Body of pancreas (tissue), 4 donors: Measurements from ENCODE around the gene EGFLAM. TPM values are rescaled to one million over a fixed set of nuclear protein-coding genes. Genes with fewer than 3 reads are reported as not detected.

Source experiments
- ATAC-seq: fragments of 150-250 bp; one replicate; pipeline ENCODE4 v1.9.1; 2016
- DNase-seq, 4 donors: peaks; one replicate each; pipeline ENCODE4 v3.0.0-alpha.2; 2019
- H3K27ac ChIP-seq, 4 donors: fragments of 200-600 bp; sonication (generic); 1 replicate in 3 of 4; 2 replicates in 1 of 4; pipeline versions ENCODE4 v1.5.1 to v1.6.1; 2016 to 2019; ENCODE audit warnings: mild to moderate bottlenecking in 1 of 4, mixed read lengths in 1 of 4, moderate library complexity in 1 of 4
- H3K27me3 ChIP-seq, 2 donors: fragments of 200-600 bp; sonication (generic); one replicate each; pipeline ENCODE4 v1.6.0; 2016; ENCODE audit warnings: mild to moderate bottlenecking in 1 of 2
- H3K36me3 ChIP-seq, 2 donors: fragments of 200-600 bp; sonication (generic); replicated peaks in 1 of 2; 2 replicates each; pipeline ENCODE4 v1.5.1; 2016; ENCODE audit warnings: low read depth in 2 of 2; ENCODE audit not compliant: insufficient read depth in 1 of 2
- H3K4me1 ChIP-seq: fragments of 200-600 bp; sonication (generic); one replicate; pipeline ENCODE4 v1.6.0; 2016
- H3K4me3 ChIP-seq, 2 donors: fragments of 200-600 bp; sonication (generic); 1 replicate in 1 of 2; 2 replicates in 1 of 2; pipeline ENCODE4 v1.5.1; 2016 to 2019
- H3K9me3 ChIP-seq, 3 donors: fragments of 200-600 bp; sonication (generic); 1 replicate in 2 of 3; 2 replicates in 1 of 3; pipeline ENCODE4 v1.5.1; 2016
- CTCF ChIP-seq, 7 experiments: fragments of 450-650 bp in 4 of 7; fragments of 200-600 bp in 3 of 7; sonication (generic) in 3 of 7; IDR thresholded peaks; one replicate each; pipeline ENCODE4 v1.5.1; 2016 to 2019; ENCODE audit warnings: antibody characterized with exemption in 7 of 7
- POLR2A ChIP-seq, 3 donors: fragments of 450-650 bp; IDR thresholded peaks; one replicate each; pipeline ENCODE4 v1.6.1; 2016; ENCODE audit warnings: antibody characterized with exemption in 3 of 3, mild to moderate bottlenecking in 2 of 3
- WGBS, 2 donors: methylation state at CpG; one replicate each; pipeline ENCODE4 v1.1.5; 2017; 5-methylcytosine and 5-hydroxymethylcytosine counted together
- intact Hi-C: fragments of 100-400 bp; cut with DNase I; formaldehyde crosslinking; loops from one replicate; pipeline ENCODE4 v1.15.1; 2023
- total RNA-seq, 2 donors: library from RNA; depleted of rRNA; stranded (reverse); fragments of >200 nt; gene quantifications; one replicate each; pipeline ENCODE4 v1.1.0, GENCODE V29; 2016

Gene EGFLAM
- total RNA-seq, 2 donors from 2014 or later: 0.26 to 4.6 TPM

GRCh38 chr5:38250763-38251448 lies 7.5 kb upstream of the EGFLAM start:
- no peak overlapping the region for H3K27ac ChIP-seq
- ATAC-seq (no peak), DNase-seq (no peak)
- H3K4me1 ChIP-seq: no peaks in the 10 kb centered on the region
- intact Hi-C loops: no loop called here
- H3K4me3 ChIP-seq: no peak overlapping the region
- WGBS, 2 donors: 61 to 65% methylated on average over 8 of the region's 8 CpGs
- no peak for TF ChIP-seq CTCF (IDR thresholded peaks at IDR 0.05)
- TF ChIP-seq POLR2A (IDR thresholded peaks at IDR 0.05): no peak
- no peaks in the 10 kb centered on the region for H3K27me3 ChIP-seq
- no peaks in the 10 kb centered on the region for H3K36me3 ChIP-seq
- no peaks in the 10 kb centered on the region for H3K9me3 ChIP-seq

GRCh38 chr5:38253759-38254158 lies 4.6 kb upstream of the EGFLAM start:
- TF ChIP-seq POLR2A (IDR thresholded peaks at IDR 0.05): no peak
- TF ChIP-seq CTCF (IDR thresholded peaks at IDR 0.05): no peak
- H3K27me3 ChIP-seq: peaks cover 0 to 21% of the 10 kb centered on the region in 2 donors
- H3K36me3 ChIP-seq: no peaks in the 10 kb centered on the region
- peaks cover 17% of the 10 kb centered on the region for H3K4me1 ChIP-seq
- no peaks in the 10 kb centered on the region for H3K9me3 ChIP-seq
- no peak overlapping the region for H3K4me3 ChIP-seq
- intact Hi-C loops: no loop called here
- no peak overlapping the region for H3K27ac ChIP-seq
- ATAC-seq: no peak
- DNase-seq: no peak
- 38 to 59% methylated on average over 1 of the region's 1 CpG for WGBS, 2 donors

GRCh38 chr5:38257308-38258041 lies 884 bp upstream of the EGFLAM start:
- Histone ChIP-seq H3K36me3 (no peaks in the 10 kb centered on the region), H3K27ac (no peak overlapping the region), H3K27me3 (peaks cover 0 to 21% of the 10 kb centered on the region in 2 donors), H3K9me3 (no peaks in the 10 kb centered on the region), H3K4me3 (no peak overlapping the region), H3K4me1 (peaks cover 22% of the 10 kb centered on the region)
- no peak for TF ChIP-seq POLR2A (IDR thresholded peaks at IDR 0.05)
- no peak for TF ChIP-seq CTCF (IDR thresholded peaks at IDR 0.05)
- intact Hi-C loops: no loop called here
- no peak for ATAC-seq
- DNase-seq: no peak
- 9 to 13% methylated on average over 40 to 42 of the region's 42 CpGs for WGBS, 2 donors

- no peaks in the 10 kb centered on the region for H3K9me3 ChIP-seq
- H3K36me3 ChIP-seq: no peaks in the 10 kb centered on the region
- peaks cover 0 to 21% of the 10 kb centered on the region in 2 donors for H3K27me3 ChIP-seq
- TF ChIP-seq POLR2A (IDR thresholded peaks at IDR 0.05) (no peak), CTCF (IDR thresholded peaks at IDR 0.05) (no peak)
- peak overlapping the region in 1 of 2 donors; percentile 3 for H3K4me3 ChIP-seq
- peaks cover 22% of the 10 kb centered on the region for H3K4me1 ChIP-seq
- intact Hi-C loops: no loop called here
- WGBS, 2 donors: 1% methylated on average over 7 to 13 of the region's 13 CpGs
- DNase-seq: no peak
- no peak for ATAC-seq
- H3K27ac ChIP-seq: no peak overlapping the region
Measured at GRCh38 chr5:38258042-38258318, 379 bp upstream of the EGFLAM start.
